Measurements from ENCODE around the gene APMAP. TPM values are rescaled to one million over a fixed set of nuclear protein-coding genes. Genes with fewer than 3 reads are reported as not detected.

Gene APMAP
- total RNA-seq, 1 experiment from 2014 or later: 82.7 TPM

DNA sequence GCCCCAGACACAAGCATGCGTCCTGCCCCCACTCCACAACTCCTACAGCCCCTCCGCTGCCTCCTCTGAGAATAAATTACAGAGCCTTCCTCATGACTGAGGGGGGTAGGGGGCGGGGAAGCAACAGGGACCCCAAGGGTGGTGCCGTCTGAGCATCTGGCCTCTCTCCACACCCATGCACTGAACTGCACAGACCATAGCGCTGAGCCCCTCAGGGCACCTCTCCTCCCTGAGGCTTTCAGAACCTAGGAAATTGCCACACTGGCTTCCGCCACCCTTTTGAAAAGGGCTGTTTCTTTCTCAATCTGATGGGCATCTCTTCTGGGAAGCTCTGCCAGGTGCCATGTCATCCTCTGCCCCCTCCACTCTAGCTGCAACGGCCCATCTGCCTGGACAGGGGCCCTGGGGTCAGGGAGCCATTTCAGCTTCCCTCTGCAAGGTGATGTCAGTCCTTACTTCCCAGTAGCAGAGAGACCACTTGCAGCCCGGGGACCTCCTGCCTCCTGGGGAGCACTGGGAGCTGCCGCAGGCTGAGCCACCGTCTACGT, 40.9 kb downstream of the APMAP start:
- Histone ChIP-seq H3K36me3 (ENCODE audit: control insufficient read depth in 1 of 2, insufficient read depth in 2 of 2, low read length in 2 of 2) (no peaks in the 10 kb centered on the region), H3K79me2 (ENCODE audit: insufficient read depth, low read length) (no peaks in the 10 kb centered on the region), H3K4me3 (replicated peaks in 1 of 2; ENCODE audit: low read depth in 1 of 2, low read length in 2 of 2) (no peak overlapping the region), H3K4me1 (ENCODE audit: control insufficient read depth in 1 of 2, insufficient read depth in 2 of 2, low read length in 2 of 2) (peaks cover 0 to 6% of the 10 kb centered on the region in 2 experiments; a peak in 1 of 4 replicates), H3K27ac (ENCODE audit: low read depth, low read length) (no peak overlapping the region), H3K27me3 (ENCODE audit: insufficient read depth, low read length) (peaks cover 3% of the 10 kb centered on the region; the same call in 1 of the 2 replicates), H3K9me2 (ENCODE audit: insufficient read depth) (no peaks in the 10 kb centered on the region), H3K9ac (ENCODE audit: low read length) (no peak overlapping the region), H4K20me1 (ENCODE audit: insufficient read depth) (no peaks in the 10 kb centered on the region), H2AFZ (ENCODE audit: low read depth, low read length, poor library complexity, severe bottlenecking) (no peak overlapping the region), H3K9me3 (ENCODE audit: control insufficient read depth in 1 of 2, insufficient read depth in 1 of 2, low read depth in 1 of 2, low read length in 2 of 2) (no peaks in the 10 kb centered on the region), H3K4me2 (ENCODE audit: low read length) (no peak overlapping the region)
- DNase-seq (ENCODE audit: low read depth, low spot score) (no peak), ATAC-seq (no peak)
- ChIA-PET CTCF (no interaction called here), POLR2A (no interaction called here), RAD21 (ENCODE audit: low non-redundant PET in 1 of 2, low total read pairs in 2 of 2, uncharacterized antibody in 2 of 2, unreplicated experiment in 2 of 2) (no interaction called here)
- intact Hi-C loops (cut with micrococcal nuclease): no loop called here
- no TSS peak for BruUV-seq (replicated peaks)
- TF ChIP-seq, protein P1, sequence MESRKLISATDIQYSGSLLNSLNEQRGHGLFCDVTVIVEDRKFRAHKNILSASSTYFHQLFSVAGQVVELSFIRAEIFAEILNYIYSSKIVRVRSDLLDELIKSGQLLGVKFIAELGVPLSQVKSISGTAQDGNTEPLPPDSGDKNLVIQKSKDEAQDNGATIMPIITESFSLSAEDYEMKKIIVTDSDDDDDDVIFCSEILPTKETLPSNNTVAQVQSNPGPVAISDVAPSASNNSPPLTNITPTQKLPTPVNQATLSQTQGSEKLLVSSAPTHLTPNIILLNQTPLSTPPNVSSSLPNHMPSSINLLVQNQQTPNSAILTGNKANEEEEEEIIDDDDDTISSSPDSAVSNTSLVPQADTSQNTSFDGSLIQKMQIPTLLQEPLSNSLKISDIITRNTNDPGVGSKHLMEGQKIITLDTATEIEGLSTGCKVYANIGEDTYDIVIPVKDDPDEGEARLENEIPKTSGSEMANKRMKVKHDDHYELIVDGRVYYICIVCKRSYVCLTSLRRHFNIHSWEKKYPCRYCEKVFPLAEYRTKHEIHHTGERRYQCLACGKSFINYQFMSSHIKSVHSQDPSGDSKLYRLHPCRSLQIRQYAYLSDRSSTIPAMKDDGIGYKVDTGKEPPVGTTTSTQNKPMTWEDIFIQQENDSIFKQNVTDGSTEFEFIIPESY (IDR thresholded peaks at IDR 0.05; ENCODE audit: extremely low read depth, insufficient replicate concordance, low read length): no peak
- TF ChIP-seq ZNF274 (IDR thresholded peaks at IDR 0.05; ENCODE audit: low read depth, low read length): no peak
- TF ChIP-seq, protein P2, sequence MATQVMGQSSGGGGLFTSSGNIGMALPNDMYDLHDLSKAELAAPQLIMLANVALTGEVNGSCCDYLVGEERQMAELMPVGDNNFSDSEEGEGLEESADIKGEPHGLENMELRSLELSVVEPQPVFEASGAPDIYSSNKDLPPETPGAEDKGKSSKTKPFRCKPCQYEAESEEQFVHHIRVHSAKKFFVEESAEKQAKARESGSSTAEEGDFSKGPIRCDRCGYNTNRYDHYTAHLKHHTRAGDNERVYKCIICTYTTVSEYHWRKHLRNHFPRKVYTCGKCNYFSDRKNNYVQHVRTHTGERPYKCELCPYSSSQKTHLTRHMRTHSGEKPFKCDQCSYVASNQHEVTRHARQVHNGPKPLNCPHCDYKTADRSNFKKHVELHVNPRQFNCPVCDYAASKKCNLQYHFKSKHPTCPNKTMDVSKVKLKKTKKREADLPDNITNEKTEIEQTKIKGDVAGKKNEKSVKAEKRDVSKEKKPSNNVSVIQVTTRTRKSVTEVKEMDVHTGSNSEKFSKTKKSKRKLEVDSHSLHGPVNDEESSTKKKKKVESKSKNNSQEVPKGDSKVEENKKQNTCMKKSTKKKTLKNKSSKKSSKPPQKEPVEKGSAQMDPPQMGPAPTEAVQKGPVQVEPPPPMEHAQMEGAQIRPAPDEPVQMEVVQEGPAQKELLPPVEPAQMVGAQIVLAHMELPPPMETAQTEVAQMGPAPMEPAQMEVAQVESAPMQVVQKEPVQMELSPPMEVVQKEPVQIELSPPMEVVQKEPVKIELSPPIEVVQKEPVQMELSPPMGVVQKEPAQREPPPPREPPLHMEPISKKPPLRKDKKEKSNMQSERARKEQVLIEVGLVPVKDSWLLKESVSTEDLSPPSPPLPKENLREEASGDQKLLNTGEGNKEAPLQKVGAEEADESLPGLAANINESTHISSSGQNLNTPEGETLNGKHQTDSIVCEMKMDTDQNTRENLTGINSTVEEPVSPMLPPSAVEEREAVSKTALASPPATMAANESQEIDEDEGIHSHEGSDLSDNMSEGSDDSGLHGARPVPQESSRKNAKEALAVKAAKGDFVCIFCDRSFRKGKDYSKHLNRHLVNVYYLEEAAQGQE (IDR thresholded peaks at IDR 0.05; ENCODE audit: low read depth): no peak
- no peak for TF ChIP-seq YY1 (IDR thresholded peaks at IDR 0.05; ENCODE audit: extremely low read depth, insufficient replicate concordance, low read depth, low read length)
- TF ChIP-seq, protein P3, sequence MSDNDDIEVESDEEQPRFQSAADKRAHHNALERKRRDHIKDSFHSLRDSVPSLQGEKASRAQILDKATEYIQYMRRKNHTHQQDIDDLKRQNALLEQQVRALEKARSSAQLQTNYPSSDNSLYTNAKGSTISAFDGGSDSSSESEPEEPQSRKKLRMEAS (IDR thresholded peaks at IDR 0.05): no peak
- no peak for TF ChIP-seq CEBPB (IDR thresholded peaks at IDR 0.05; ENCODE audit: low read depth)
- no peak for TF ChIP-seq JUND (IDR thresholded peaks at IDR 0.05)
- no peak for TF ChIP-seq ZFX (IDR thresholded peaks at IDR 0.05)
- TF ChIP-seq FOSL1 (IDR thresholded peaks at IDR 0.05; ENCODE audit: low read depth): no peak
- TF ChIP-seq, protein P4, sequence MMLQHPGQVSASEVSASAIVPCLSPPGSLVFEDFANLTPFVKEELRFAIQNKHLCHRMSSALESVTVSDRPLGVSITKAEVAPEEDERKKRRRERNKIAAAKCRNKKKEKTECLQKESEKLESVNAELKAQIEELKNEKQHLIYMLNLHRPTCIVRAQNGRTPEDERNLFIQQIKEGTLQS (IDR thresholded peaks at IDR 0.05): no peak
- no peak for TF ChIP-seq RAD21 (IDR thresholded peaks at IDR 0.05; ENCODE audit: low read depth)
